GM12891 (cell line): ENCODE results near the gene PGAP1.

Experiments
- POLR2A ChIP-seq: IDR thresholded peaks from 2 replicates; pipeline ENCODE4 v1.6.1; 2011; ENCODE audit warnings: low read depth, low read length, control low read depth
- SPI1 ChIP-seq: IDR thresholded peaks from 2 replicates; pipeline ENCODE4 v1.6.1; 2011; ENCODE audit warnings: low read depth, low read length, control low read depth
- TAF1 ChIP-seq: IDR thresholded peaks from 2 replicates; pipeline ENCODE4 v1.6.1; 2011; ENCODE audit warnings: low read depth, low read length, control low read depth

- TF ChIP-seq TAF1 (no peak), POLR2A (no peak), SPI1 (no peak)
Measured at GRCh38 chr2:196967775-196968174, 41.3 kb upstream of the PGAP1 start.
